ENCODE results near the gene PHLDB3. TPM values are rescaled to one million over a fixed set of nuclear protein-coding genes. Genes with fewer than 3 reads are reported as not detected.

Gene PHLDB3
- total RNA-seq, 2 experiments from 2014 or later, result 13.5 to 15.2 TPM

Other genes with a start within 250 kb of the PHLDB3 start
- not detected for gene PSG9, start 235.2 kb downstream of the PHLDB3 start, total RNA-seq
- not detected for gene CD177, start 151.1 kb downstream of the PHLDB3 start, total RNA-seq
- gene TEX101, start 89.9 kb downstream of the PHLDB3 start, total RNA-seq, result not detected
- gene LYPD3, start 39.1 kb downstream of the PHLDB3 start, total RNA-seq, result 1 to 10 TPM; 2.3 TPM
- 100 to 1,000 TPM; 104 to 112 TPM for gene ETHE1, start 22.5 kb upstream of the PHLDB3 start, total RNA-seq
- gene ZNF575, start 28.4 kb upstream of the PHLDB3 start, total RNA-seq, result 1 to 10 TPM; 3.1 to 3.7 TPM
- gene XRCC1, start 70.8 kb upstream of the PHLDB3 start, total RNA-seq, result 10 to 100 TPM; 42.5 to 43.0 TPM
- 1 to 10 TPM; 2.2 to 3.7 TPM for gene PINLYP, start 71.1 kb upstream of the PHLDB3 start, total RNA-seq
- 10 to 100 TPM; 18.3 to 19.9 TPM for gene IRGQ, start 91.4 kb upstream of the PHLDB3 start, total RNA-seq
- 10 to 100 TPM; 12.6 to 14.1 TPM for gene ZNF576, start 91.8 kb upstream of the PHLDB3 start, total RNA-seq
- gene SRRM5, start 107.3 kb upstream of the PHLDB3 start, total RNA-seq, result under 1 TPM; 0.39 to 0.59 TPM
- gene ZNF428, start 114.9 kb upstream of the PHLDB3 start, total RNA-seq, result 10 to 100 TPM; 11.7 to 12.5 TPM
- gene CADM4, start 135.1 kb upstream of the PHLDB3 start, total RNA-seq, result under 1 TPM; 0.39 to 0.57 TPM
- 10 to 100 TPM; 14.4 to 15.1 TPM for gene PLAUR, start 165.4 kb upstream of the PHLDB3 start, total RNA-seq
- not detected for gene IRGC, start 211.3 kb upstream of the PHLDB3 start, total RNA-seq